Fibroblast of pulmonary artery (primary cell): ENCODE measurements around the gene IL10.

Source experiments
- DNase-seq: peaks from one replicate; pipeline ENCODE4 v3.0.0-alpha.2; 2010; ENCODE audit warnings: low read depth
- H3K4me3 ChIP-seq: replicated peaks from 2 replicates; pipeline ENCODE4 v1.5.1; 2011; ENCODE audit warnings: low read depth, mild to moderate bottlenecking, control low read depth, low read length, moderate library complexity
- CTCF ChIP-seq: IDR thresholded peaks from 2 replicates; pipeline ENCODE4 v1.5.1; 2011; ENCODE audit warnings: mild to moderate bottlenecking, control low read depth, low read length, inconsistent platforms; ENCODE audit errors: missing control alignments

The IL10 gene

GRCh38 chr1:206808615-206809014 is 36.3 kb upstream of the IL10 start:
- TF ChIP-seq CTCF: peak; percentile 57
- DNase-seq: peak; percentile 73
- H3K4me3 ChIP-seq: no peak overlapping the region

- no peak overlapping the region for H3K4me3 ChIP-seq
- no peak for TF ChIP-seq CTCF
- no peak for DNase-seq
Measured at GRCh38 chr1:206805357-206805756, 33.1 kb upstream of the IL10 start.

- no peak for DNase-seq
- H3K4me3 ChIP-seq: no peak overlapping the region
- TF ChIP-seq CTCF: no peak
Measured at GRCh38 chr1:206804156-206804737, 32.0 kb upstream of the IL10 start.

GRCh38 chr1:206803221-206803730 is 31.0 kb upstream of the IL10 start:
- peak; percentile 29 for DNase-seq
- H3K4me3 ChIP-seq: no peak overlapping the region
- no peak for TF ChIP-seq CTCF

GRCh38 chr1:206802401-206802800 is 30.1 kb upstream of the IL10 start:
- TF ChIP-seq CTCF: no peak
- H3K4me3 ChIP-seq: no peak overlapping the region

GRCh38 chr1:206801467-206801866 is 29.2 kb upstream of the IL10 start:
- TF ChIP-seq CTCF: no peak
- H3K4me3 ChIP-seq: no peak overlapping the region
- DNase-seq: no peak

More at GRCh38 chr1:206802401-206802800, 30.1 kb upstream of the IL10 start:
- DNase-seq: no peak

- DNase-seq: no peak
- no peak overlapping the region for H3K4me3 ChIP-seq
- no peak for TF ChIP-seq CTCF
Measured at GRCh38 chr1:206800891-206801290, 28.6 kb upstream of the IL10 start.
